C4-2B (cell line): Measurements from ENCODE around the gene IRGM.
"Not testable (repeated sequence)": the region's sequence is repeated elsewhere in the genome, so short reads cannot be mapped to it uniquely, and the experiment has no call there.

Source experiments
- ZFX ChIP-seq: fragments of 450-650 bp; IDR thresholded peaks from 2 replicates; pipeline ENCODE4 v1.6.1; 2017
- TF ChIP-seq, protein P1 (sequence below): fragments of 450-650 bp; conservative IDR thresholded peaks from 2 replicates; pipeline ENCODE4 v1.5.1; 2017; ENCODE audit warnings: mild to moderate bottlenecking

DNA sequence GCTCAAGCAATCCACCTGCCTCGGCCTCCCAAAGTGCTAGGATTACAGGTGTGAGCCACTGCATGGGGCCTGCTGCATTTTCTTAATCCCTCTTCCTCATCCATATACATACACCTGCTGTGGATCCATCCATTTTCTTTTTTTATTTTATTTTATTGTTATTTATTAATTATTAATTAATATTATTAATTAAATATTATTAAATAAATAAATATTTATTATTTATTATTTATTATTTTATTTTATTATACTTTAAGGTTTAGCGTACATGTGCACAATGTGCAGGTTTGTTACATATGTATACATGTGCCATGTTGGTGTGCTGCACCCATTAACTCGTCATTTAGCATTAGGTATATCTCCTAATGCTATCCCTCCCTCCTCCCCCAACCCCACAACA lies 10.4 kb downstream of the IRGM start:
- TF ChIP-seq, protein P1, sequence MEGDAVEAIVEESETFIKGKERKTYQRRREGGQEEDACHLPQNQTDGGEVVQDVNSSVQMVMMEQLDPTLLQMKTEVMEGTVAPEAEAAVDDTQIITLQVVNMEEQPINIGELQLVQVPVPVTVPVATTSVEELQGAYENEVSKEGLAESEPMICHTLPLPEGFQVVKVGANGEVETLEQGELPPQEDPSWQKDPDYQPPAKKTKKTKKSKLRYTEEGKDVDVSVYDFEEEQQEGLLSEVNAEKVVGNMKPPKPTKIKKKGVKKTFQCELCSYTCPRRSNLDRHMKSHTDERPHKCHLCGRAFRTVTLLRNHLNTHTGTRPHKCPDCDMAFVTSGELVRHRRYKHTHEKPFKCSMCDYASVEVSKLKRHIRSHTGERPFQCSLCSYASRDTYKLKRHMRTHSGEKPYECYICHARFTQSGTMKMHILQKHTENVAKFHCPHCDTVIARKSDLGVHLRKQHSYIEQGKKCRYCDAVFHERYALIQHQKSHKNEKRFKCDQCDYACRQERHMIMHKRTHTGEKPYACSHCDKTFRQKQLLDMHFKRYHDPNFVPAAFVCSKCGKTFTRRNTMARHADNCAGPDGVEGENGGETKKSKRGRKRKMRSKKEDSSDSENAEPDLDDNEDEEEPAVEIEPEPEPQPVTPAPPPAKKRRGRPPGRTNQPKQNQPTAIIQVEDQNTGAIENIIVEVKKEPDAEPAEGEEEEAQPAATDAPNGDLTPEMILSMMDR = not testable (repeated sequence)
- TF ChIP-seq ZFX = not testable (repeated sequence)
